Activated CD8-positive, alpha-beta T cell treated with anti-CD3 and anti-CD28 coated beads, Interleukin-2, amount 10 ng/mL, durations not matched to agents 7 days and 5 days (primary cell): Measurements from ENCODE around the gene NSUN6. TPM values are rescaled to one million over a fixed set of nuclear protein-coding genes. Genes with fewer than 3 reads are reported as not detected.
"Not testable (repeated sequence)": the region's sequence is repeated elsewhere in the genome, so short reads cannot be mapped to it uniquely, and the experiment has no call there.

Source experiments
- ATAC-seq: fragments of 150-1000 bp; cut with Tn5 transposase; one replicate; pipeline ENCODE4 v1.10.0; 2021; ENCODE audit warnings: moderate library complexity
- CTCF ChIA-PET: fragments of 350-600 bp; sonication (Branson Sonifier 250); formaldehyde crosslinking; loops from one replicate; lab custom pipeline; 2021; ENCODE audit warnings: antibody characterized with exemption; lab: Charles Lee
- POLR2A ChIA-PET: fragments of 350-600 bp; sonication (Branson Sonifier 250); formaldehyde crosslinking; loops from one replicate; lab custom pipeline; 2021; ENCODE audit warnings: antibody characterized with exemption; lab: Charles Lee
- DNase-seq: peaks from one replicate; pipeline ENCODE4 v3.0.0-alpha.2; 2020
- H3K27ac Mint-ChIP-seq: one replicate; pipeline ENCODE4 v1.8.0; 2021; ENCODE audit warnings: mild to moderate bottlenecking, mixed read lengths
- H3K27me3 Mint-ChIP-seq: one replicate; pipeline ENCODE4 v1.8.0; 2021; ENCODE audit warnings: low read depth, mixed read lengths
- H3K36me3 Mint-ChIP-seq: one replicate; pipeline ENCODE4 v1.8.0; 2021; ENCODE audit warnings: low read depth, mixed read lengths
- H3K4me1 Mint-ChIP-seq: one replicate; pipeline ENCODE4 v1.8.0; 2021; ENCODE audit warnings: low read depth, mixed read lengths
- H3K4me3 Mint-ChIP-seq: one replicate; pipeline ENCODE4 v1.8.0; 2021; ENCODE audit warnings: mild to moderate bottlenecking, mixed read lengths
- H3K9me3 Mint-ChIP-seq: one replicate; pipeline ENCODE4 v1.8.0; 2022; ENCODE audit warnings: mixed read lengths; ENCODE audit not compliant: insufficient read depth
- total RNA-seq, 2 experiments: library from RNA; stranded (reverse); gene quantifications; one replicate each; pipeline ENCODE4 v1.2.3, GENCODE V29; 2021

The NSUN6 gene
- total RNA-seq, 2 experiments from 2014 or later, result 21.2 to 24.6 TPM

GRCh38 chr10:18601321-18601720 is 50.1 kb downstream of the NSUN6 start:
- no peak for ATAC-seq
- Mint-ChIP-seq H3K36me3 (peaks cover 5% of the 10 kb centered on the region), H3K27me3 (no peaks in the 10 kb centered on the region), H3K4me1 (no peaks in the 10 kb centered on the region), H3K9me3 (no peaks in the 10 kb centered on the region), H3K4me3 (no peak overlapping the region), H3K27ac (no peak overlapping the region)
- ChIA-PET POLR2A (no interaction called here), CTCF (no interaction called here)
- no peak for DNase-seq

DNA sequence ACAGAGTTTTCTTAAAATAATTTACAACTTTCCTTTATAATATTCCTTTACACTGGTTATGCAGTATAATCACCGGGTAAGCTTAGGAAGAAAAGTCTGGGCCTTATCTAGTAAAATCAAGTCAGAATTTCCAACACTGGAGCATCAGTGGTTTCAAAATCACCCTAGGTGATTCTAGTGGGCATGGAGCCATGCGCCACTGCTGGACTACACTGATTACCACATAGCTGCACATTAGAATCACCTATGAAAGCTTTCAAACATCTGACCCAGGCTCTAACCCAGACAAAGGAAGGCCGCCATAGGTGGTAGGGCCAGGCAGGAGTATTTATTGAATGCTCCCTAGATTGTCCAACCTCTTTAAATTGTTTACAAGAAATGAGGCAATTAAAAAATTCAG is 52.0 kb downstream of the NSUN6 start:
- no peak overlapping the region for H3K4me3 Mint-ChIP-seq
- ChIA-PET CTCF (no interaction called here), POLR2A (no interaction called here)
- no peaks in the 10 kb centered on the region for H3K9me3 Mint-ChIP-seq
- peaks cover 18% of the 10 kb centered on the region for H3K36me3 Mint-ChIP-seq
- no peaks in the 10 kb centered on the region for H3K27me3 Mint-ChIP-seq
- ATAC-seq (no peak), DNase-seq (no peak)
- H3K27ac Mint-ChIP-seq, result no peak overlapping the region
- H3K4me1 Mint-ChIP-seq, result no peaks in the 10 kb centered on the region

- CTCF ChIA-PET, result no interaction called here
- ATAC-seq (no peak), DNase-seq (no peak)
- H3K36me3 Mint-ChIP-seq, result peaks cover 47% of the 10 kb centered on the region
- no peaks in the 10 kb centered on the region for H3K27me3 Mint-ChIP-seq
- H3K27ac Mint-ChIP-seq, result no peak overlapping the region
- no peaks in the 10 kb centered on the region for H3K4me1 Mint-ChIP-seq
- H3K9me3 Mint-ChIP-seq, result no peaks in the 10 kb centered on the region
- no peak overlapping the region for H3K4me3 Mint-ChIP-seq
- POLR2A ChIA-PET, result no interaction called here
Measured at GRCh38 chr10:18594574-18595156, 56.7 kb downstream of the NSUN6 start.

GRCh38 chr10:18591141-18591540 is 60.2 kb downstream of the NSUN6 start:
- H3K27ac Mint-ChIP-seq, ATAC-seq, H3K4me3 Mint-ChIP-seq, H3K9me3 Mint-ChIP-seq, CTCF ChIA-PET, H3K27me3 Mint-ChIP-seq, POLR2A ChIA-PET, H3K4me1 Mint-ChIP-seq, DNase-seq: not testable (repeated sequence)
- H3K36me3 Mint-ChIP-seq, result peaks cover 75% of the 10 kb centered on the region

DNA sequence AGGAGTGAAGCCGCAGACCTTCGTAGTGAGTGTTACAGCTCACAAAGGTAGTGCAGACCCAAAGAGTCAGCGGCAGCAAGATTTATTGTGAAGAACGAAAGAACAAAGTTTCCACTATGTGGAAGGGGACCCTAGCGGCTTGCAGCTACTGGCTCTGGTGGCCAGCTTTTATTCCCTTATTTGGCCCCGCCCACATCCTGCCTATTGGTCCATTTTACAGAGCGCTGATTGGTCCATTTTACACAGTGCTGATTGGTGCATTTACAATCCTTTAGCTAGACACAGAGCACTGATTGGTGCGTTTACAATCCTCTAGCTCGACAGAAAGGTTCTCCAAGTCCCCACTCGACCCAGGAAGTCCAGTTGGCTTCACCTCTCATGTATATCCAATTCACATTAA is 64.8 kb downstream of the NSUN6 start:
- not testable (repeated sequence) for H3K9me3 Mint-ChIP-seq, DNase-seq, H3K27ac Mint-ChIP-seq

DNA sequence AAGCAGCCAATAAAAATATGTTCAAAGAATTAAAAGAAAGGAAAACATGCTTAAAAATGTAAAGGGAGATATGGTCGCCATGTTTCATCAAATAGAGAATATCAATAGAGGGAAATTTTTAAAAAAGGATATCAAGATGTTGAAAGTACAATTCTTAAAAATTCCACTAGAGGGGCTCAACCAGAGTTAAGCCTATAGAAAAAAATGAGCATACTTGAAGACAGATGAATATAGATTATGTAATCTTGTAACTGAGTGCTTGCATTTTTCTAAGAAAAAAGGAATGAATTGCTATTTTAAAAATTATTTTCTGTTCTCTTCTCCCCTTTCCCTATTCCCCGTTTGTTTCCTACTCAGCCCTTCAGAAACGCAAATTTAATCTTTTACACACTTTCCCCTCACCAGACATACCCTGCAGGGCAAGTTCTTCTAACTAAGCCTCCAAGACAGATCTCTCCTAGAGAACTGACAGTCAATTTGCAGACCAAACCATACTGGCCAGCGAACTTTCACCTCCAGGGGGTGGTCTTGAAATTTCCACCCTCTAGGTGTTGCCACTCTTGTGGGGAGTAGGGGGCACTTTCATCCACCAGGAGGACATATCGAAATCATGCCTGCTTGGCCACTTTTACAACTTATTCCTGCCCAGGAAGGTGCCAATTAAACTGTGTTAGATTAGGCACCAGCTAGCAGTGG is 67.7 kb downstream of the NSUN6 start:
- Mint-ChIP-seq H3K36me3 (peaks cover 91% of the 10 kb centered on the region), H3K4me1 (peaks cover 36% of the 10 kb centered on the region), H3K9me3 (peaks cover 8% of the 10 kb centered on the region), H3K4me3 (no peak overlapping the region), H3K27ac (peak overlapping the region; percentile 44), H3K27me3 (no peaks in the 10 kb centered on the region)
- ChIA-PET CTCF (no interaction called here), POLR2A (no interaction called here)
- DNase-seq, result no peak
- ATAC-seq, result no peak

More for the DNA sequence above, 64.8 kb downstream of the NSUN6 start:
- H3K4me3 Mint-ChIP-seq, POLR2A ChIA-PET, CTCF ChIA-PET, H3K27me3 Mint-ChIP-seq, ATAC-seq: not testable (repeated sequence)
- H3K36me3 Mint-ChIP-seq, result peaks cover 88% of the 10 kb centered on the region
- peaks cover 26% of the 10 kb centered on the region for H3K4me1 Mint-ChIP-seq

DNA sequence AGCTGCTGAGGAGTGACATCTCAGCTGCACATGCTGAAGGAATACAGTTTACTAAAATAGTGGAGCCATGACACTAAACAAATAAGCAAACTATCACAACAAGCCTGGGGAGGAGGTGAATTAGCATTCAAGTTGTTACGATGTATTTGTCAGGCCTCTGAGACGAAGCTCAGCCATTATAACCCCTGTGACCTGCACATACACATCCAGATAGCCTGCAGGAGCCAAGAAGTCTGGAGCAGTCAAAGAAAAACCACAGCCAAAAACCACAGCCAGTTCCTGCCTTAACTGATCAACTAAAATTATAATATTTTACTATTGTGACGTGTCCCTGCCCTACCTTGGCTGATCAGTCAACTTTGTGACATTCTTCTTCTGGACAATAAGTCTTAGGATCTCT is 68.6 kb downstream of the NSUN6 start:
- Mint-ChIP-seq H3K9me3 (peaks cover 14% of the 10 kb centered on the region), H3K36me3 (peaks cover 90% of the 10 kb centered on the region), H3K4me3 (peak overlapping the region; percentile 9), H3K27me3 (no peaks in the 10 kb centered on the region), H3K27ac (peak overlapping the region; percentile 44), H3K4me1 (peaks cover 36% of the 10 kb centered on the region)
- POLR2A ChIA-PET, result no interaction called here
- DNase-seq (peak; percentile 69), ATAC-seq (peak; percentile 65)
- CTCF ChIA-PET, result no interaction called here

DNA sequence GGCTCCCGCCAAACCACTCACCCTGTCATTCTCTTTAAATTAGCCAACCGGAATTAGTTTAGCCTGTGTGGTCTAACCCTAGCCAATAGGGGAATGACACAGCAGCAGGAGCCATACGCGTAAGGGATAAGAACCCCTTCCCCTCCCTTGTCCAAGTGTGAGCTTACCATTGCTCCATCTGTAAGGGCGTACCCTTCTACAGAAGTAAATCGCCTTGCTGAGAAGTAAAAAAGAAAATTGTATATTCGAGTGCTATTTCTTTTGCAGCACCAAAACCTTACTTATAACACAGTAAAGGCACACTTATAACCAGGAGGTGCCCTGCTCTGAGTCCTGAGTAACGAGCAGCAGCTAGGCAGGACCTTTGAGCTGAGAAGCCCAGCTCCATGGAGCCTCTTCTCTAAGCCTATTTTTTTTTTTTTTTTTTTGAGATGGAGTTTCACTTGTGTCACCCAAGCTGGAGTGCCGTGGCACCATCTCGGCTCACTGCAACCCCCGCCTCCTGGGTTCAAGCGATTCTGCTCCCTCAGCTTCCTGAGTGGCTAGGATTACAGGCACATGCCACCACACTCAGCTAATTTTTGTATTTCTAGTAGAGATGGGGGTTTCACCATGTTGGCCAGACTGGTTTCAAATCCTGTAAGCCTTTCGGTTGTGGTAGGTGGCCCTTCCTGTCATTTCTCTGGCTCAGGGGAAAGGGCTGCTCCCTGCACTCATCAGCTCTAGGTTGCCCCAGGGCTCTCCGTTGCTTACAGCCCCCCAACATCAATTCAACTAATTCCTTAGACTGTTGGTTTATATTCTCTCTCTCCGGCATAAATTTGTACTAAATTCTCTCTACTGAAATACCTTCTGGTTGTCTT is 73.3 kb downstream of the NSUN6 start:
- DNase-seq (no peak), ATAC-seq (no peak)
- H3K4me1 Mint-ChIP-seq, result peaks cover 25% of the 10 kb centered on the region
- ChIA-PET POLR2A (no interaction called here), CTCF (no interaction called here)
- H3K27ac Mint-ChIP-seq, result no peak overlapping the region
- no peaks in the 10 kb centered on the region for H3K27me3 Mint-ChIP-seq
- peaks cover 29% of the 10 kb centered on the region for H3K9me3 Mint-ChIP-seq
- H3K36me3 Mint-ChIP-seq, result peaks cover 64% of the 10 kb centered on the region
- no peak overlapping the region for H3K4me3 Mint-ChIP-seq

GRCh38 chr10:18576586-18576985 is 74.8 kb downstream of the NSUN6 start:
- DNase-seq (no peak), ATAC-seq (no peak)
- POLR2A ChIA-PET, result no interaction called here
- H3K36me3 Mint-ChIP-seq, result peaks cover 51% of the 10 kb centered on the region
- H3K27ac Mint-ChIP-seq, result no peak overlapping the region
- H3K9me3 Mint-ChIP-seq, result peaks cover 29% of the 10 kb centered on the region
- H3K4me1 Mint-ChIP-seq, result peaks cover 10% of the 10 kb centered on the region
- H3K27me3 Mint-ChIP-seq, result no peaks in the 10 kb centered on the region
- CTCF ChIA-PET, result no interaction called here
- H3K4me3 Mint-ChIP-seq, result no peak overlapping the region

DNA sequence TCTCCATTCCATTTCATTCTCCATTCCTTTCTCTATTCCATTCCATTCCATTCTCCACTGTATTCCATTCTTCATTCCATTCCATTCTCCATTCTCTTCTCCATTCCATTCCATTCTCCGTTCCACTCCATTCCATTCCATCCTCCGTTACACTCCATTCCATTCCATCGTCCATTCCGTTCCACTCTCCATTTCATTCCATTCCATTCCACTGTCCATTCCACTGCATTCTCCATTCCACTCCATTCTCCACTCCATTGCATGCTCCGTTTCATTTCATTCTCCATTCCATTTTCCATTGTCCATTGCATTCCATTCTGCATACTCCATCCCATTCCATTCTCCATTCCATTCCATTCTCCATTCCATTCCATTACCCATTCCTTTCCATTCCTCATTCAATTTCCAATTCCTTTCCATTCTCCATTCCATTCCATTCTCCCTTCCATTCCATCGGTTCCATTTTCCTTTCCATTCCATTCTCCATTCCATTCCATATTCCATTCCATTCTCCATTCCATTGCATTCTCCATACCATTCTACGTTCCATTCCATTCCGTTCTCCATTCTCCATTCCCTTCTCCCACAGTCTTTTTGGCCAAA is 78.3 kb downstream of the NSUN6 start:
- peaks cover 22% of the 10 kb centered on the region for H3K36me3 Mint-ChIP-seq
- no peak overlapping the region for H3K27ac Mint-ChIP-seq
- ChIA-PET CTCF (no interaction called here), POLR2A (no interaction called here)
- H3K9me3 Mint-ChIP-seq, result peaks cover 15% of the 10 kb centered on the region
- ATAC-seq, result no peak
- no peak overlapping the region for H3K4me3 Mint-ChIP-seq
- H3K4me1 Mint-ChIP-seq, result no peaks in the 10 kb centered on the region
- DNase-seq, result no peak
- no peaks in the 10 kb centered on the region for H3K27me3 Mint-ChIP-seq

GRCh38 chr10:18571780-18572179 is 79.6 kb downstream of the NSUN6 start:
- ChIA-PET POLR2A (no interaction called here), CTCF (no interaction called here)
- Mint-ChIP-seq H3K27ac (no peak overlapping the region), H3K36me3 (peaks cover 10% of the 10 kb centered on the region), H3K27me3 (no peaks in the 10 kb centered on the region), H3K4me3 (no peak overlapping the region), H3K4me1 (no peaks in the 10 kb centered on the region), H3K9me3 (peaks cover 5% of the 10 kb centered on the region)
- no peak for DNase-seq
- no peak for ATAC-seq

DNA sequence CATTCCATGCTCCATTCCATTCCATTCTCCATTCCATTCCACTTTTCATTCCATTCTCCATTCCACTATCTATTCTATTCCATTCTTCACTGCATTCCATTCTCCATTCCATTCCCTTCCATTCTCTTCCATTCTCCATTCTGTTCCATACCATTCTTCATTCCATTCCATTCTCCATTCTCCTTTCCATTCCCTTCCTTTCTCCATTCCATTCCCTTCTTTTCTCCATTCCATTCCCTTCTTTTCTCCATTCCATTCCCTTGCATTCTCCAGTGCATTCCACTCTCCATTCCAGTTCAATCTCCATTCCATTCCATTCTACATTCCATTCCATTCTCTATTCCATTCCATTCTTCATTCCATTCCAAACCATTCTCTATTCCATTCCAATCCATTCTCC is 80.3 kb downstream of the NSUN6 start:
- Mint-ChIP-seq H3K36me3 (peaks cover 7% of the 10 kb centered on the region), H3K4me1 (no peaks in the 10 kb centered on the region), H3K27ac (no peak overlapping the region), H3K4me3 (no peak overlapping the region), H3K9me3 (peaks cover 5% of the 10 kb centered on the region), H3K27me3 (no peaks in the 10 kb centered on the region)
- DNase-seq, result no peak
- ChIA-PET CTCF (no interaction called here), POLR2A (no interaction called here)
- no peak for ATAC-seq
